ENCODE results near the gene TMEM131L.
"Not testable (repeated sequence)": the region's sequence is repeated elsewhere in the genome, so short reads cannot be mapped to it uniquely, and the experiment has no call there.

The TMEM131L gene

GRCh38 chr4:153649572-153649991 lies 183.4 kb downstream of the TMEM131L start:
- no peak for DNase-seq (ENCODE audit: low read depth, low spot score)

- DNase-seq (ENCODE audit: low read depth, low spot score): no peak
Observed at GRCh38 chr4:153651116-153651515, 185.0 kb downstream of the TMEM131L start.

- DNase-seq (ENCODE audit: low read depth, low spot score): peak; percentile 13
Observed at GRCh38 chr4:153651587-153651986, 185.4 kb downstream of the TMEM131L start.

GRCh38 chr4:153652051-153652784 lies 186.1 kb downstream of the TMEM131L start:
- DNase-seq (ENCODE audit: low read depth, low spot score): no peak

- no peak for DNase-seq (ENCODE audit: low read depth, low spot score)
Observed at GRCh38 chr4:153655002-153655541, 188.9 kb downstream of the TMEM131L start.

- no peak for DNase-seq (ENCODE audit: low read depth, low spot score)
Observed at GRCh38 chr4:153655928-153656327, 189.8 kb downstream of the TMEM131L start.

GRCh38 chr4:153661215-153661822 lies 195.2 kb downstream of the TMEM131L start:
- no peak for DNase-seq (ENCODE audit: low read depth, low spot score)

GRCh38 chr4:153661908-153662307 lies 195.7 kb downstream of the TMEM131L start:
- no peak for DNase-seq (ENCODE audit: low read depth, low spot score)

- no peak for DNase-seq (ENCODE audit: low read depth, low spot score)
Observed at GRCh38 chr4:153663667-153664066, 197.5 kb downstream of the TMEM131L start.

GRCh38 chr4:153666505-153666904 lies 200.3 kb downstream of the TMEM131L start:
- DNase-seq (ENCODE audit: low read depth, low spot score): not testable (repeated sequence)

GRCh38 chr4:153668647-153669046 lies 202.5 kb downstream of the TMEM131L start:
- no peak for DNase-seq (ENCODE audit: low read depth, low spot score)

GRCh38 chr4:153669838-153670237 lies 203.7 kb downstream of the TMEM131L start:
- no peak for DNase-seq (ENCODE audit: low read depth, low spot score)

GRCh38 chr4:153676486-153676885 lies 210.3 kb downstream of the TMEM131L start:
- DNase-seq (ENCODE audit: low read depth, low spot score): no peak

GRCh38 chr4:153676984-153677383 lies 210.8 kb downstream of the TMEM131L start:
- DNase-seq (ENCODE audit: low read depth, low spot score): no peak

GRCh38 chr4:153679486-153679885 lies 213.3 kb downstream of the TMEM131L start:
- no peak for DNase-seq (ENCODE audit: low read depth, low spot score)

- DNase-seq (ENCODE audit: low read depth, low spot score): no peak
Observed at GRCh38 chr4:153683763-153684181, 217.6 kb downstream of the TMEM131L start.

- DNase-seq (ENCODE audit: low read depth, low spot score): peak; percentile 12
Observed at GRCh38 chr4:153684182-153684970, 218.2 kb downstream of the TMEM131L start, which contains the start of gene TLR2. Gene TLR2 (plus strand): TSS chr4:153684280. CDS start chr4:153702908, 18,628 bp downstream.

- no peak for DNase-seq (ENCODE audit: low read depth, low spot score)
Observed at GRCh38 chr4:153684971-153685371, 218.8 kb downstream of the TMEM131L start.

All from activated CD4-positive, CD25-positive, alpha-beta regulatory T cell treated with anti-CD3 and anti-CD28 coated beads, Interleukin-2, amount 50 U/mL, for 16 hours (primary cell).